Activated CD4-positive, alpha-beta T cell treated with anti-CD3 and anti-CD28 coated beads for 24 hours (primary cell): ENCODE results near the gene ART5.

Experiments used
- DNase-seq, 2 donors: peaks; one replicate each; pipeline ENCODE4 v3.0.0-alpha.2; 2020; ENCODE audit warnings: low read depth in 2 of 2

The ART5 gene, protein sequence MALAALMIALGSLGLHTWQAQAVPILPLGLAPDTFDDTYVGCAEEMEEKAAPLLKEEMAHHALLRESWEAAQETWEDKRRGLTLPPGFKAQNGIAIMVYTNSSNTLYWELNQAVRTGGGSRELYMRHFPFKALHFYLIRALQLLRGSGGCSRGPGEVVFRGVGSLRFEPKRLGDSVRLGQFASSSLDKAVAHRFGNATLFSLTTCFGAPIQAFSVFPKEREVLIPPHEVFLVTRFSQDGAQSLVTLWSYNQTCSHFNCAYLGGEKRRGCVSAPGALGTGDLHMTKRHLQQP

DNA sequence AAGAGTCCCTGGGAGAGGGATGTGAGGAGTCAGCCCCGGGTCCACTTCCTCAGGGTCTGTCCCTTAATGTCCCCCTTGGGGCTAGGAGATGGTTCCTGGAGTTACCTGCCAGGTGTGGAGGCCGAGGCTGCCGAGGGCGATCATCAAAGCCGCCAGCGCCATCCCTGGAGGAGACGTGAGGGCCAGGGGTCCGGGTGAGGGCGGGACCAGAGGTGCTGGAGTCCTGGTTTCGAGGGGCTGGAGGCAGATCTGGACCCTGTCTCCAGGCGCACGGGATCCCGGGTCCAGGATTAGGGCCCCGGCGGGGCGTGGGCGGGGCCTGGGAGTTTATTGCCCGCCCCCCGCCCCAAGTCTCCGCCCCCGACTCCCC is at the start of gene ART5:
Gene ART5 (minus strand): TSS at position 292 of the 370 bp plus-strand sequence. CDS start 130 bp downstream, at position 162.
- DNase-seq = no peak

DNA sequence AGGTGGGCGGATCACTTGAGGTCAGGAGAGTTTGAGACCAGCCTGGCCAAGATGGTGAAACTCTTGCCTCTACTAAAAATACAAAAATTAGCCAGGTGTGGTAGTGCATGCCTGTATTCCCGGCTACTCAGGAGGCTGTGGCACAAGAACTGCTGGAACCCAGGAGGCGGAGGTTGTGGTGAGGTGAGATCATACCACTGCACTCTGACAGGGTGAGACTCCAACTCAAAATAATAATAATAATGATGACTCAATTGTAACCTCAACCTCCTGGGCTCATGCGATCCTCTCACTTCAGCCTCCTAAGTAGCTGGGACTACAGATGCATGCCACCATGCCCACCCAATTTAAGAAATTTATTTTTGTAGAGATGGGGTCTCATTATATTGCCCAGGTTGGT is 45.0 kb upstream of the ART5 start:
- DNase-seq = no peak

DNA sequence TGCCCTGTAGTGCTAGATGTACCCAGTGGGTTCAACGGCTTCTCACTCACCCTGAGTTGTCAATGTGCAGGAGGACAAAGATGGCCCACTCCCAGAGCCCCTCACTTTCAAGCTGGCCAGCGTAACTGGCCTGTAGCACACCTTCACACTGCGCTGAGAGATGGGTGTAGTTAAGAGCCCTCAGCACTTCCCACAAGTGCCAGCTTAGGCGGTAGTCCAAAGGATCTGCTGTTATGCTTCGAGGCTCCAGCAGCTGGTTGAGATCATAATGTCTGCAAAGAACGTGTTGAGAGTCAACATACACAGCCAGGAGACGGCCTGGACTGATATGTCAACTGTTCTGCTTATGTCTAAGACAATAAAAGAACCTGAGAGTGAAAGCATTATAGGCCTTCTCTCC is 44.1 kb upstream of the ART5 start:
- no peak for DNase-seq

DNA sequence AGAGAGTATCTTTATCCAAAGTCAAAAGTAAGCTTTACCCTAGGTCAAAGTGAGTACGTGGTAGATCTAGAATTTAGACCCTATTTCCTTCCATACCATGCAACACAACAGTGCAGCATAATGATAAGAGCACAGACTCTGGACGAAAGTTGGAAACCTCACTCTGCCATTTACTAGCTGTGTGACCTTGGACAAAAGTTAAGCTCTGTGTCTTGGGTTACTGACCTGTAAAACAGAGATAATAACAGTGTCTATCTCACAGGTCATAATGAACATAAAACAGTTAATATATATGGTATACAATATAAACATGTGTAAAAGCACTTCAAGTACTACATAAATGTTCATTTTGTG is 43.0 kb upstream of the ART5 start:
- no peak for DNase-seq

DNA sequence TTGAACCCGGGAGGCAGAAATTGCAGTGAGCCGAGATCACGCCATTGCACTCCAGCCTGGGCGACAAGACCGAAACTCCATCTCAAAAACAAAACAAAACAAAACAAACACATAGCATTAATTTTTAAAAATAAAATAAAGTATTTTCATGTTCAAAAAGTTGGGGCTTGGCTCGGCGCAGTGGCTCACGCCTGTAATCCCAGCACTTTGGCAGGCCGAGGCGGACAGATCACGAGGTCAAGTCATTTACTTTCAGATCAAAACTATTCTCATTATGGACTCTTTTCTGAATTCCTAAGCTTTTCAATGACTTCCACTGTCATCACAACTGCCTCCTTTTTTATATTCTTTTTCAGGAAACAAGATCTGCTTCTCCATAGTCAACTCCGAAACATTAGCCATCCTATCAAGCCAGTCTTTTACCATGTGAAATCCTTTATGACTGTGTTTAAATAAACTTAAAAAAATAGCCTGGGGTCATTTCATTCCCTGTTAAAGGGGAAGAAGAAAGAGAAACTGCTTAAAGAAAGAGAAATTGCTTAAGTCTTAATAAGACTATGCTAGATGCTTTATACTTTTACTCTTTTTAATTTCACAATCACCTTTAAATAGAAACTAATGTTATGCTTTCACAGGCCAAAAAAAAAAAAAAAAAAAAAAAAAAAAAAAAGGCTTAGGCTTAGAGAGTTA is 42.5 kb upstream of the ART5 start:
- no peak for DNase-seq

DNA sequence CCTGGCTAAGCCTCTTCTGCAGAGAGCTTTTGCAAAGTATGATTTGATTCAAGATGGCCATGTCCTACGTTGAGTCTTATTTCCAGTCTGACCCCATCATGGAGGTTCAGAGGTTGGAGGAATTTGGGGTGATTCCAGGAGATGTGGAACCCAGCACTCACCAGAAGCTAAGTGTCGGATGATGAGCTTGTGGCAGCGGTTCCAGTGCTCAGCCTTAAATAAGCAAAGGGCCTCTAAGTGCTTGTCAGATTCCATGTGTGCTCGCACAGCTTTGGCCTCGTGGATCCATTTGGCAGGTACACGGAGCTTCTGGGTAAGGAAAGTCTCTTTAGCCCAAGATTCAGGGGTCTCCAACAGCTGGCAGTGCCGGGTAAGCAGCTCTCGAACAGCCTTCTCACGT is 41.2 kb upstream of the ART5 start:
- no peak for DNase-seq

DNA sequence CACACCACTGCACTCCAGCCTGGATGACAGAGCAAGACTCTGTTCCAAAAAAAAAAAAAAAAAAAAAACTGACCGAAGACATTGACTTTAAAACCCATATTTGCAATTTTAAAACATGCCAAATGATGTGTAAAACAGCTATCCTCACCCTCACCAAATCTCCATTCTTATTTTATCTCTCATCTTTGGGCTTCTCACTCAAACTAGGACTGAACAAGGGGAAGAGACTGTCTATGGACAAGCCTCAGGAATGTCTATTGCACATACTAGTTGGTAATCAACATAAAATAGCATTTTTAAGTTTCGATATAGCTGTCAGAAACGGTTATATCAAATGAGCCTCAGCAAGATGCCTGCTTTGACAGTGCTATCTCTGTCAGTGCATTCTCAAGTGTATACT is 37.3 kb upstream of the ART5 start:
- no peak for DNase-seq

DNA sequence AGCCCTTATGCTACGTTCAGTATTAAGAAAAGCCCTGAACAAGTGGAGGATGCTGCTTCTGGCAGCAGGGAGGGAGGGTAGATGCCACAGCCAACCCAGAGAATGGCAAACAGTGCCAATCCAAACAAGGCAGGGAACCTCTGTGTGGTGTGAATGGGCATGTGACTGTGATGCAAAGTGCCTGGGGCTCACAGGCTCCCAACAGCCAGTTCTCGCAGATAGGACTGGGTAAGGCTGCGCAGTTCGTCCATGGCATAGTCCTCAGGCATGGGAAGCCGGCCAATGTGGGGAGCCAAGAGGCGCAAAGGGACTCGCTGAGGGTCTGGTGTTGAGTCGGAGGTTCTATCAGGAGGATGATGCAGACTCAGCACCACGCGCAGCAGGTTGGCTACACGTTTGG is 34.2 kb upstream of the ART5 start:
- DNase-seq = no peak

DNA sequence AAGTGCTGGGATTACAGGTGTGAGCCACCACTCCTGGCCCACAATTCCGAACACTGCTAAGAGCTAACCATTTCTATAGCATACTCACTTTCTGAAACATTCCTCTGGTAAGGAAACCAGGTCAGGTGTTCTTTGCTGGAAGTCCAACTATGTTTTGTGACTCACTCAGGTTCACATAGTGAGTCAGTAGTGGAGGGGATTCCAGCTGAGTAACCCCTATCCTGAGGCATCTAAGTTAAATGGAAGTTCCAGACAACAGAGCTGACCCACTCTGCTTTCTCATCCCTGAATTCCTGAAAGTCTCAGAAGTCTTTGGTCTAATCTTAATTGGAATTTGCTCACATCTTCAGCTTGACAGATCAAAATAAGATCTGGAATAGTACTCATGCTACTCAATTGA is 32.4 kb upstream of the ART5 start:
- DNase-seq = no peak

DNA sequence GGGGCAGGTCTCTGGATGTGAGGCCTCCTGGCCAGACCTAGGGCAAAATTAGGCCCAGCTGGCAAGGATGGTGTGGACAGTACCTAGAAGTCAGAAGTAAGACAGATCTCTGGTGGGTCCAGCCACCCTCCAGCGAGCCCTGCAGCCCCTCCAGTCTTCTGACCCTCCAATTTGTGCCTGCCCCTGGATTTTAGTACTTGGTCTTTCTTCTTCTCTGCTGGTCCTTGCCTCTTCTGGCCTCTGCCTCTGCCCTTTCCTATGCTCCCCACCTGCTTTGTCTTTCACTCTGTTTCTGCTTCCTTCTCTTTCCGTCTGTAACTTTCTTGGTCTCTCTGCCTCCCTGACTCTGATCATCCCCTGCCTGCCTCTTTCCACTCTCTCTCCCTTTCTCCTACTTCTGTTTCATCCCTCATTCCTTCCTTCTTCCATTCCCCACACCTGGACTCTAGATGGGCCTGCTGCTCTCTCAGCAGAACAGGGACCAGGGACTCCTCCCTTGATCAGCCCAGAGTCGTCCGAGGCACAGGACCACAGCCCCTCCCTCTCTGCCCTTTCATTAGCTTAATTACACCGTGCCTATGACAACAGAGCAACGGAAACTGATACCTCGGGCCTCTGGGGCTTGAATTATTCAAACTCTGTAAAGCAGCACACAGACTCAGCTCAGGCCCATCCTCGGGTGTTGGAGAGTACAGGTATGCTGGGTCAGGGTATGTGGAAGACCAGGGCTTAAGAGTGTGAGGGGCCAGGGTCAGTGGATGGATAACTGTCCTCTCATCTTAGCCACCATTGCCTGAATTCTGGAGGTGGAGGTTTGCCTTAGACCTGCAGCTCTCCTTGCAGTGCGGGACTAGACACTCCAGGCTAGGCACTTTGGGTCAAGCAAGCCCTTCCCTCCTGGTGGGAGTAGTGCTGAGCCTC is 29.8 kb upstream of the ART5 start, which contains the start of gene CHRNA10:
Gene CHRNA10 (minus strand): TSS at position 51 of the 921 bp plus-strand sequence. CDS start 72 bp downstream, outside the sequence.
- DNase-seq = no peak

DNA sequence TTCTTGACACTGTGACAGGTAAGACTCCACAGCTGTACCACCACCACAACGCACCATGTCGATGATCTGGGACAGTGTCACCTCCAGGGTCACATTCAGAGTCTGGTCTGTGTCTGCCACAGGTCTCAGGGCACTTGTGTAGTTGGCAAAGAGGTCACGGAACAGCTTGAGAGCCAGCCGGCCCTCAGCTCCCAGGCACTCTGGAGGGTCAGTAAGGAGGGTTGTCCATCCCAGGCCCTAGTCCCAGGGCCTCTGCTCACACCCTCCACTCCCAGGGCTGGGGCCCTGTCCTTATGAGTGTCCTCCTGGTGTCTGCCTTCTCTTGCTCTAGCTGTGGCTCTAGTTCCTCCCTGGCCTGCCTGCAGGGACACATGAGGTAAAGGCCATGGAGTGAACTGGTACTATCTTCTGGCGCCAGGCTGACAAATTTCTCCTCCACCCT is 28.0 kb upstream of the ART5 start:
- no peak for DNase-seq

DNA sequence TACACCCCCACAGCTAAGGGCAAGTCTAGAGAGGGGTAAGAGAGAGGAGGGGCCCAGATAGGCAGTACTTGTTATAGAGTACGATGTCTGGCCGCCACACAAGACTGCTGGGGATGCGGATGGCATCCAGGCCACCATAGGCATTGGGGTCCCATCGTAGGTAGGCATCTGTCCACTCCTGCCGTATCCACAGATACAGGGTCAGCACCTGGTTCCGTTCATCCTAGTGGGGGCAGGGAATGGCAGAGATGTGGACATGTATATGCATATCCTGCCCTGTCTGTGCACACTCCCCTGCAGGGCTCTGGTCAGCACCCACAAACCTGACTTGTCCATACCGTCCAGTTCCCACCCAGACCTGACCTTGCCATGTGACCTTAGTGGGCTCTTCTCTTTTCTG is 27.3 kb upstream of the ART5 start:
- no peak for DNase-seq

DNA sequence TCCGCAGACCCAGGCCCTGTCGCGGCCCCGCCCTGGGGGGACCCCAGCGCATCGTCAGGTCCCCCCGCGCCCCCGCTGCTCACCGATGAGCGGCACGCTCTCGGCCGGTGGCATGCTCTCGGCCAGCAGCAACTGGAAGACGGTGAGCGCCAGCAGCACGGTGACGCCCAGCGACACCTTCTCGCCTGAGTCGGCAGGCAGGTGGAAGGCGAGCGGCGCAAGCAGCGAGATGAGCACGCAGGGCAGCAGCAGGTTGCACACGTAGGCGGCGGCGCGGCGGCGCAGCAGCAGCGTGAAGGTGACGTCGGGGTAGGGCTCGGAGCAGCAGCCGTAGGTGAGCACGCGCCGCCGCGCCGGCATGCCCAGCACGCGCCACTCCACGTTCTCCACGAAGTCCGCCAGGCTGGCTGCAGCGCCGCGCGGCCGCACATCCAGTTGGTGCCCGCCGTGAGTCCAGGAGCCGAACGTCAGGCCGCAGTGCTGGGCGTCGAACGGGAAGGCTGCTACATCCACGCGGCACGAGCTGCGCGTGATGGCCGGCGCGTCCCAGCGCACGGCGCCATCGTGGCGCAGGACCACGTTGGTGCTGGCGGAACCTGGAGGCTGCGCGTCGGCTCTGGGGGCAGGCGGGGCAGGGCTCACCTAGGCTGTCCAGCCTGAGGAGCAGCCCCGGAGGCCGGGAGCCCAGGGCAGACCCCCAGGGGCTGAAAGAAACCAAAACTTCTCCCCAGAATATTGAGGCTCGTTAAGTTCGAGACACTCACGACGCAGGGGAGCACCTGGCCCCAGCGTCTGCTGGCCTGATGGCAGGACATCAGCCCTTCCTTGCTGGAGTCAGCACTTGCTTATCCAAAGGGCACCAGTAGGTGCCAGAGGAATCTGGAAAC is 25.6 kb upstream of the ART5 start:
- DNase-seq = no peak

DNA sequence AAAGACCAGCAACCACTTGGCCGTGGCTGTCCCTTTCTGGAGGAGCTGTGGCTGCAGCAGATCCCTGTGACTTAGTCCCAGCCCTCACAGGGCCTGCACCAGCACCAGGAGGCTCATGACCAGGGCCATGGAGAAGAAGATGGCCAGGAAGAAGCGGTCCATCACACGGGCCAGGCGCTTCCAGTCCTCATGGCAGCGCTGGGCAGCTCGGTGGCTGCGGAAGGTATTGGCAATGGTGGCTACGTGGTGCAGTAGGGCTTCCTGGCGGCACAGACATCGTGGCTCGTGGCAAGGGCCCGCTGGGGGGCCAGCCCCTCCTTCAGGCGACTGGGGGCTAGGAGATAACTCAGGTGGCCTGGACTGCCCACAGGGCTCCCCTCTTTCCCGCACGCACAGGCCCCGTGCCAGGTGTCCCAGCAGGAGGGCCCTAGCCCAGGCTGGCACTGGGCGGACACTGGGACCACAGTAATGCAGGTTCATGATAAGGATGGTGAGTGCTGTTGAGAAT is 24.3 kb upstream of the ART5 start:
- no peak for DNase-seq

DNA sequence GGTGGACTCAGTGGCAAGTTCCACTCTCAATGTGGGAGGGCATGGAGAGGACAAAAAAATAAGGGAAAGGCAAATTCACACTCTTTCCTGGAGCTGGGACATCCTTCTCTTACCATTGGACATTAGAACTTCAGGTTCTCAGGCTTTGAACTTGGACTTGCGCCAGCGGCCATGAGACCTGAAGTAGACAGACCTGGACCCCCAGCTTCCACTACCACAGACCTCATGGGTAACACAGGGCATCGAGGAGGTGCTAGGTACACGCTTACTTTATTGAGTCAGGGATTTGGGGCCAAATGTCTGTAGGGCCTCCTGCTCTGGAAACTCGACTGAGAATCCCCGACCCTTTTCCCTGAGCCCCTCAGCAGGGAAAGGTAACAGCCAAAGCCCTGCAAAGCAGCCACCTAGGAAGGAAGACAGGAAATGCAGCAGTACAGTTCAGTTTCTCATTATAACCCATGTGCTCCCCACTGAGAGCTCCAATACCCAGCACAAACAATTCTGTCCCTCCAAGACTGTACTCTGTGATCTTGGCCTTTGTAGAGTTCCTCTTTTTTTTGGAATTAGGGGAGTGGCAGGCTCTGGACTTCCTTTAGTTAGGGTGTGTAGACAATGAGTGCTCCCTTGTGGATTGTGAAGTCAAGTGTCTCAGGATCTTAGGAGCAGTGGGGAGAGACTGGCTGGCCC is 23.7 kb upstream of the ART5 start:
- DNase-seq = no peak

DNA sequence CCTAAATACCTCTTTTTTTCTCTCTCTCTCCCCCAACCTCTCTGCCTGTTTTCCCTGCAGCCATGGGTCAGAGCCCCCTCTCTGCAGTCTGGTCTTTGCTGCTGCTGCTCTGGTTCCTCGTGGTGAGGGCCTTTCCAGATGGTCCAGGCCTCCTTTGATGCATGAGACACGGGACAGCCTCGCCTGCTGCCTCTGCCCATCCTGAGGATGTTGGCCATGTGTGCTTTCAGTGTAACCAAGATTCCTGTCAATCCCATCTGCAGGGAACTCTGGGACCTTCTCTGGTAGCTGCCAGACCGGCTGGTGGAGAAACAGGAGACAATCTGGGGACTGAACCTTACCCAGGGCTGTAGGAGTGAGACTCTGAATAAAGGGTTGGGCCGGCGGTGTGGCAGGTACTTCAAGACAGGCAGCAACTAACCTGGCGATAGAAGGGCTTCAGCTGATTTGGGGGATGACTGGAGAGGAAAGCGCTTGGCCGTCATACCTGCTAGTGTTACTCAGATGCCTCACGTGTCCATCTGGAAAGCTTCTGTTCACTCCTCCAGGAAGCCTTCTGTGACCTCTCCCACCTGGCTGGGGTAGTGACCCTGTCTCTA is 22.3 kb upstream of the ART5 start:
- no peak for DNase-seq

DNA sequence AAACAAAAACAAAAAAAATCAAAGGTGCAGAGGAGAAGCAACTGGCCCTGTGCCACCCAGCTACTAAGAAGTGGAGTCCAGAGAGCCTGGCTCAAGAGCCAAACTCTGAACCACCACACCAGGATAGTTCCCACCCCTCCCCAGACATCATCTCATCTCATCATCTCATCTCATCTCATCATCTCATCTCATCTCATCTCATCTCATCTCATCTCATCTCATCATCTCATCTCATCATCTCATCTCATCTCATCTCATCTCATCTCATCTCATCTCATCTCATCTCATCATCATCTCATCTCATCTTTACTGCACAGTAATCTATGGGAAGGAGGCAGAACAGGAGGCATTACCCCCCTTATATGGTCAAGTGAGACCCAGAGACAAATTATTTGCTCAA is 21.1 kb upstream of the ART5 start:
- no peak for DNase-seq

DNA sequence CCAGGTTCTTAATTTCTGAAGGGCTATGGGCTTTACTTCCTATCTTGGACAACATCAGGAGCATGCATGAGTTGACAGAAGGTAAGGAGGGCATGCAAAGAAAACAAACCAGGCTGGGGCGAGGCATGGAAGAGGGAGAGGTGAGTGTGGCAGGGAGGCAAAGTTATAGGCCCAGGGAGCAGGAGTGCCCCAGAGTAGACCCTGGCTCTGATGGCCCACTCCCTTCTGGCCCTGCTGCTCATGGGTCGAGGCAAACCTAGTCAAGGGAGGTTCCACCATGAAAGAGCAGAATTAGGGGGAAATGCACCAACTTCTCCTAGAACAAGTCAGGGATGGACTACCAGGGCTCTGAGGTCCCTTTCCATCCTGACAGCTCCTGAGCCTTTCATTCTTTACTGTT is 19.2 kb upstream of the ART5 start:
- DNase-seq = no peak

DNA sequence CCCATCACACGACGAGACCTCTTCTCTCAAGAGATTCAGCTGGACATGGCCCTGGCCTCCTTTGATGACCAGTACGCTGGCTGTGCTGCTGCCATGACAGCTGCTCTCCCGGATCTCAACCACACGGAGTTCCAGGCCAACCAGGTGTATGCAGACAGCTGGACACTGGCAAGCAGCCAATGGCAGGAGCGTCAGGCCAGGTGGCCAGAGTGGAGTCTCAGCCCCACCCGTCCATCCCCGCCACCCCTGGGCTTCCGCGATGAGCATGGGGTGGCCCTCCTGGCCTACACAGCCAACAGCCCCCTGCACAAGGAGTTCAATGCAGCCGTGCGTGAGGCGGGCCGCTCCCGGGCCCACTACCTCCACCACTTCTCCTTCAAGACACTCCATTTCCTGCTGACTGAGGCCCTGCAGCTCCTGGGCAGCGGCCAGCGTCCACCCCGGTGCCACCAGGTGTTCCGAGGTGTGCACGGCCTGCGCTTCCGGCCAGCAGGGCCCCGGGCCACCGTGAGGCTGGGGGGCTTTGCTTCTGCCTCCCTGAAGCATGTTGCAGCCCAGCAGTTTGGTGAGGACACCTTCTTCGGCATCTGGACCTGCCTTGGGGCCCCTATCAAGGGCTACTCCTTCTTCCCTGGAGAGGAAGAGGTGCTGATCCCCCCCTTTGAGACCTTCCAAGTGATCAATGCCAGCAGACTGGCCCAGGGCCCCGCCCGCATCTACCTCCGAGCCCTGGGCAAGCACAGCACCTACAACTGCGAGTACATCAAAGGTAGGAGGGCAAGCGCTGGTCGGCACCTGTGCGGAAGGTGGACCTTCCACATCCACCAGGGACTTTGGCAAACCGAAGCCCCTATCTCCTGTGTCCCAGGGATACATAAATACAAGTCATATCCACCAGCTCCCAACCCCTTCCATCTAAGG is 18.1 kb upstream of the ART5 start:
- DNase-seq = no peak
